Stimulated activated CD4-positive, alpha-beta T cell treated with anti-CD3 and anti-CD28 coated beads, Interleukin-15, amount 100 ng/mL, for 48 hours (primary cell): ENCODE measurements around the gene FLG2.

ENCODE experiments used
- DNase-seq, 2 donors: peaks; one replicate each; pipeline ENCODE4 v3.0.0-alpha.2; 2020; ENCODE audit warnings: low read depth in 2 of 2

Gene FLG2

DNA sequence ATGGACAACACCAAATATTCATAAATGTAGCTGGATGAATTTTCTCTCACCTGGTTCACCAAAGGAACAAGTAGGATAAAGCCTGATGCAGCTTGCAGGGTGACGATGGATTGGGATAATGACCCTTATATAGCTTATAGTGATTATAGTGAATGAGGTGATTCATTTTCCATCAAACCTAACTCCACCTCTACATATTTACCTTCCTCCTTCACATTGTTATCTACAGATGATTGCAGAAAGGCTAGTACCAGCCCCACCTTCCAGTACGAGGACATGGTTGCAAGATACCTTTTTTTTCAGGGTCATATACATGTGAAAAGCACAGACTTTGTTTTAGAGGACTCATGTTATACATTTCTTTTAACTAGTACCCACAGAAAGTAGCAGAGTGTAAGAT, at the start of gene FLG2:
Gene FLG2 (minus strand): TSS at position 101 of the 400 bp plus-strand sequence. CDS start 1,122 bp downstream, outside the sequence.
- DNase-seq: no peak

DNA sequence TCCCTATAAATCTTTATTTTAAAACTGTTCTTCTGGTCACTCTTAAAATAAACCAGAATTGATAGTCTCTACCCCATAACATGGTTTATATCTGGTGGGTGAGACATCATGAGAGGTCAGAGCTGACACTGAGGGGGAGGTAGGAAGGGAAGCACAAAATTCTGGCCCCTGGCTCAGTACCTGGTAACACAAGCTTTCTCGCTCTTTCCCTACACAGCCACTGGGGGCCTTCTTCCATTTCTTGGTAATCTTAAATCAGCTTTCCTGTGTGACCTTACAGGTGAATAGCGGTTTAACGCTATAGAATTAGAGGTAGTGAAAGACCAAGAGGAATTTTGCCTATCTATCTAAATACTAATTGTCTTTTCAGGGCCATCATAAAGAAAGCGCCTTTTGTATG, 48.9 kb upstream of the FLG2 start:
- no peak for DNase-seq

DNA sequence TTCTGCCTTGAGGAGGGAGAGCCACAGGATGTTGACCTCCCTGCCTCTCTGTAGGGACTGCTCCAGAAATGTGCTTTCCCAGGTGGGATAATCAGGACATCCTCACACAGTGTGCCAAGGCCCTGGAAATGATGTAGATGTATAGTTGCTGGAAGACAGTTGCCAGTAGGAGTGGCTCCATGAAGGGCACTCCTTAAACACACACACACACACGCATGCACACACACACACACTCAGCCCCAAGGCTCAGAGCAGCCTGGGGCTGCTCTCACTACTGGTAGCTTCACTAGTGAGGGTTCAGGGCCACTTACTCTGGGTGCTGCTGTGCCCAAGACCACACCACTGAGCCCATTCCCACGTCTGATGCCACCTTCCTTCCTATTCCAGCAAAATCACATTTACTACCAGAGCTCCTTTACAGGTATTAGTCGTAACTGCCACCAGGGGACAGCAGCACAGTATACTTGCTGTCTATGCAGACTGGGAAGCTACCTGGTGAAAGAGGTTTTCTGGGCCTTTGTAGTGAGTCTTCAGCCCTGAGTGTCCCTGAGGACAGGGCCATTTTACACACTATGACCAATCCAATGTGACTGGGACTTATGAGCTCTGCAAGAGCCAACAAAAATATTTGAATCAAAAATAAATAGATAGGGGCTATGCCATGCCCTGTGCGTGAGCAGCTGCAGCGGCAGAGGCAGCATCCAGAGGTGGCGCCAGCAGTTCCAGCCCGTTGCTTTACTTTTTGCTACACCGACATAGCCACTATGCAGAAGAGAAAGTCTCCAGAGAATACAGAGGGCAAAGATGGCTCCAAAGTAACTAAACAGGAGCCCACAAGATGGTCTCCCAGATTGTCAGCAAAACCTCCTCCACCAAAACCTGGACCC, 39.2 kb upstream of the FLG2 start:
- no peak for DNase-seq

DNA sequence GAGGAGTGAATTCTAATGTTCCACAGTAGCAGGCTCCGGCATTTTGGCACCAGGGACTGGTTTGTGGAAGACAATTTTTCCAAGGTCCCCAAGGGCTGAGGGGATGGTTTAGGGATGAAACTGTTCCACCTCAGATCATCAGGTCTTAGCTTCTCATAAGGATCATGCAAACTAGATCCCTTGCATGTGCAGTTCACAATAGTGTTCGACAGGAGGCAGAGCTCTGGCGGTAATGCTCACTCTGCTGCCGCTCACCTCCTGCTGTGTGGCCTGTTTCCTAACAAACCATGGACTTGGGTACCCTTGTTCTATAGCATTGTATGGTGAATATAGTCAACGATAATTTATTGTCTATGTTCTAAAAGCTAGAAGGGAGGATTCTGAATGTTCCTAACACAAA, 37.7 kb upstream of the FLG2 start:
- DNase-seq: no peak

DNA sequence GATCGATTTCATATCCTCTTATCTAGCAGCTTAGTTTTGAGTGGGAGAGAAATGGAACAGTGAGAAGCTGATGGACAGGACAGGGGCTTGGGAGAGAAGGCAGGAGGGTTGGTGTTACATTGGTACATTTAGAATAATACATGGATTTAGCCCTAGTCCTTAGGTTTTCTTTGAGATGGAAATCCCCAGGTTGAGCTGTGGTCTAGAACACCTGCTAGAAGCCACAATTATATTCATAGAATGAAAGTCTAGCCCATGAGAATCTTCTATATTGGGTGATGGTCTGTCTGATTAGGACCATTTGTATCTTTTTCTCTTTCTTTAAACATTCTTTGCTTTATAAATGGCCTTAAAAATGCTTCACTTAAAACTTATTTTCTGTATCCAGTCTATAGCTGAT, 34.3 kb upstream of the FLG2 start:
- DNase-seq: no peak

DNA sequence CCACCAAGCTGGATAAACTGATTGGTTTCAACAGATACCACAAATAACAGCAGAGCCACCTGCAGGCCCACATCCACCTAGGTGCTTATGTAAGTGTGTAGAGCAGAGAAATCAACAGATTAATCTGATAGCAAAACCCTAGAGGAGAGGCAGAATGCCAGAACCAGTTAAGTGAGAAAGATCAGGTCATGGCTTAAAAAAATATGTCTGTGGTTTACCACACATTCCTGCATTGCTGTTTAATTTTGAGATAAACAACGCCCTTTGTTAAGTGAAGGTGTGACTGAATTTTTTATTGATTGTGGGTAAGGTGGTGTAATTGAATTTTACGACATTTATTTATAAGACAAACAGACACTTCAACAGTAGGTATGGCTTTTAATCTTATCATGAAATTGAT, 33.1 kb upstream of the FLG2 start:
- no peak for DNase-seq

GRCh38 chr1:152388889-152389288, 29.1 kb upstream of the FLG2 start:
- no peak for DNase-seq

DNA sequence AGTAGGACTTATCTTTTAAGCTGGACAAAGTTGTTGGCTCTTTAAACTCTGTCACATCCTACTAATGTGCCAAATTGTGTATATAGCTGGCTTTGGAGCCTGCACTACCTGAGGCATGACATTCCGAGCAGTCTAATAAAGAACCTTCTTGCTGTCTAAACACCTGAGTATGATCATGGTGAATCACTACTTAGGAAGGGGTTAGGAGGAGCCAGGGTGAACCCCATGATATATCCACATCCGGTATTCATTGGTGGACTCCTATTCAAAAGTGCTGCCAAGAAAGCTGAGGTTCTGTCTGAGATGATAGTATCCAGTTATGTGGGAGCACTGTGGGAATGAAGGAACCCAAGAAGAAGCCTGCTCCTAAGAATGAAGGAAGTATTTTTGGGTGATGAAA, 27.1 kb upstream of the FLG2 start:
- DNase-seq: no peak

- no peak for DNase-seq
Observed at GRCh38 chr1:152380932-152381331, 21.1 kb upstream of the FLG2 start.

GRCh38 chr1:152374451-152374850, 14.6 kb upstream of the FLG2 start:
- DNase-seq: no peak

DNA sequence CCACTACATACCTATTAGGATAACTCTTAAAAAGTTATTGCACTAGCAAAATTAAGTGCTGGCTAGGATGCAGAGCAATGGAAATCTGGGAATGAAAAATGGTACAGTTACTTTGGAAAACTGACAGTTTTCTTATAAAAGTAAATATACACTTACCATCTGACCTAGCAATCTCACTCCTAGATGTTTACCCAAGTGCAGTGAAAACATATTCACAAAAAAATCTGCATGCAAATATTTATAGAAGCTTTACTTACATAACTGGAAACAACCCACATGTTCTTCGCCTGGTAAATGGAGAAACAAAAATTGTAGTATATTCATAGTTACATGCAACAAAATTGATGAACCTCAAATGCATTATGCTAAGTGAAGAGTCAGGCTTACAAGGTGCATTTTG, 12.9 kb upstream of the FLG2 start:
- DNase-seq: no peak

DNA sequence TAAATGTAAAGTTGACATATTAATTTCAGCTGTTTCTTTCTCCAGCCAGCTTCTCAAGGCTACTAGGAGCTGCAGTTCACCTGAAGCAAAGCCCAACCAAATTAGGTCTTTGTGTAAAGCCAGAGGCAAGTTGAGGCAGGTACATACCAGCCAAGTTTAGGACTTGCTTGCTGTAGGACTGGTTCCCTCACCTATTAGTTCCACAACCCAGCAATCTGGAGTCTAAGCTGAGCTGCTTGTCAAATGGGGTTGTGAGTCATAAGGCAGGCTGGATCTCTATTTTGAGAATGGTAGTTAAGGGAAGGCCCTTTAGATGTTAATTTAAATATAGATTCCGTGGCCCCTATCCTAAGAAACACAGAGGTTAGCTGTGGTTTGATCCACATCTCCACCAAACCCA, 7.6 kb upstream of the FLG2 start:
- DNase-seq: no peak

- DNase-seq: no peak
Observed at GRCh38 chr1:152356736-152357135, 3.1 kb downstream of the FLG2 start.

- DNase-seq: no peak
Observed at GRCh38 chr1:152349611-152350010, 10.2 kb downstream of the FLG2 start.

DNA sequence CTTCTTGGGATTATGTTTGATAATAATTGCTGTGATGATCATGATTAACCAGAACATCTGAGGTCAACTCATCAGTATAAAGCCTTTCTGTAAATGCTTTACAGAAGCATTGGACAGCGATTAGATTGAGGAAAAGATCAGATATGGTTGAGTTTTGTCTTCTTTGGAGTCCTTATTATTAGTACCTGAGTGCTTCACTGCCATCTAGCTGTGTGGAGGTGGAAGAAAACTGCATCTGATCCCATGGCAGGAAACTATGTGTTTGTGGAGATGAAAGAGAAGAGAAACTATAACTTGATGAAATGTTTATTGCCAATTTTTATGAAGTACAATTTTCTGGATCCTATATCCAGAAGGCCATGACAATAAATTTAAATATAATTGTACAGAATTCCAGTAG, 11.4 kb downstream of the FLG2 start:
- DNase-seq: no peak

DNA sequence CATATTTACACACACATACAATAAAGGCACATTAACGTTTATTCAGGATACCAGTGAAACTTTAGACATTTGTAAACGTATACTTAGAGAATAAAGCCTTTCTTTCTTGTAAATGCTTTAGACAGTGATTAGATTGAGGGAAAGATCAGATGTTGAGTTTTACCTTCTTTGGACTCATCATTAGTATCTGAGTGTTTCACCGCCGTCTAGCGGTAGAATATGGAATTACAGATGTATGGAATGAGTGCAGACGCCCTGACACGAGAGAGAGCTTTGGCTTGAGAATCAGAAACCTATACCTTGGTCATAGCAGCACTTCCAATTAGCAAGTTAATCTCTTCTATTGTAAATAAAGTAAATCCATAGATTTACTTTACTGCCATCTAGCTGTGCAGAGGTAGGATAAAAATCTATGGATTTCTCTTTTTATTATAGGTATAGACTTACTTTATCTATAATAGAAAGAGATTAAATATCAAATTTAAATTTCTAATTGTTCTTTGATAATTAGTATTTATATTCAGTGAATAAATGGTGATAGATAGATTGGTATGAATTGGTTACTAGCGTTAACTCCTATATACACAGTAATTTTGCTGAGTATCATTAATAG, 12.6 kb downstream of the FLG2 start:
- DNase-seq: peak in 1 of 2 donors; percentile 44

DNA sequence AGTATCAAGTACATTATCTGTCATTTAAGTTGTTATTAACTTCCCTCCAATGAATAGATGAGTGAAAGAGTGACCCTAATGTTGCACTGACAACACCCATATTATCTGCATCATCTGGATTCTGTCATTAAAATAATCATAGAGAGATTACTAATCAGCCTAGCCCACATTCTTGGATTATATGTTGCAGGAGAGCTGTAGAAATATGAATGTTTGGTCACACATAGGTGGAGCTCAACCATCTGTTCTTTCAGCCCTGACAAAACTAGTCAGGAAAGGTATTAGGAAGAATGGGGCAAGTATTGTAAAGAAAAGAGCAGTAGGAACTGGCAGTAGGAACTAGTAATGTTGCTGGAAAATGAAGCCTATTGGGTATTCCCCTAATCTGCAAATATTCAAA, 15.4 kb downstream of the FLG2 start:
- DNase-seq: no peak

DNA sequence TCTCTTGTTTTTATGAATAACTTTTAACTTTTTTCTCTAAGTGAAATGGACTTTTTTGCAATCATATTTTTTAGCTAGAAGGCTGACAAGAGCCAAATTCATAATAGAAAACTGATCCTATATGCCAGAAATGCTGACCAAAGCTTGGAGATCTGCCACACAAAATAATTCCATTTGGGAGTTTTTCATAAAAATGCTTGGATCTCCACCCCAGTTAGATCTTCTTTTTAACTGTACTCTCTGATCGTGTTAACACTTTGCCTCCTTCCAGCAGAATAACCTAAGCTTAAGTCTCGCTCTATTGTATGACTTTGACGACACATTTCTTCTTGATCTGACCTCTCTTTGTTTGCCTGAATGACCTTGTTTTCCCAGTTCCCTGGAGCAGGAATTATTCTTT, 16.8 kb downstream of the FLG2 start:
- DNase-seq: no peak

- no peak for DNase-seq
Observed at GRCh38 chr1:152335399-152335798, 24.4 kb downstream of the FLG2 start.

DNA sequence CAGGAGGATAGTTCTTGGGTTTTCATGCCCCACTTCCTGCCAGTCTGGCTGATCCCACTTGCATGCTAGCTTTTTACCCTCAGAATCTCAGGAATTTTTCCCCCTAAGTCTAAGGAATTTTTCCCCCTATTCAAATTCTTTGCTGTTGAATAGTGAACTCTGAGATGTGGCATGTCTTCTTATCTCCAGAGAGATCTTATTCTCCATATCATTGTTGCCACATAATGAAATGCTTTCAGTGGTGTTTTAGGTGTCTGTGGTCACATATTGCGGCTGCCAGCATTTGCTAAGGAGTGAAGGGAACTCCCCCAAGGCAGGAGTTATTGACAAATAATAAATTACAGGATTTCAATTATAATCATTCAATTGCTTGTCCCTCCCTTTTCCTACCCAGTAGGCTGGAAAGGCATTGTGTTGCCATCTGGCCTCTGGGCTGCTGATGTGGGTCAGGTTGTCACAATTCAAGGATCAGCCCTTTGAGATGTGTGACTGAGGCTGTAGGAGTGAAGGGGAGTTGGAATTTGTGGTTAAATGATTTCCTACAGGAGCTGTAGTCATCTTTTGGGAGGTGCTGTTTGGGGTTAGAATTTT, 30.9 kb downstream of the FLG2 start:
- no peak for DNase-seq

GRCh38 chr1:152325111-152325510, 34.7 kb downstream of the FLG2 start, which contains the start of gene FLG:
TSS of gene FLG (minus strand) at chr1:152325239. CDS start at chr1:152315456, 9,783 bp downstream.
- no peak for DNase-seq

DNA sequence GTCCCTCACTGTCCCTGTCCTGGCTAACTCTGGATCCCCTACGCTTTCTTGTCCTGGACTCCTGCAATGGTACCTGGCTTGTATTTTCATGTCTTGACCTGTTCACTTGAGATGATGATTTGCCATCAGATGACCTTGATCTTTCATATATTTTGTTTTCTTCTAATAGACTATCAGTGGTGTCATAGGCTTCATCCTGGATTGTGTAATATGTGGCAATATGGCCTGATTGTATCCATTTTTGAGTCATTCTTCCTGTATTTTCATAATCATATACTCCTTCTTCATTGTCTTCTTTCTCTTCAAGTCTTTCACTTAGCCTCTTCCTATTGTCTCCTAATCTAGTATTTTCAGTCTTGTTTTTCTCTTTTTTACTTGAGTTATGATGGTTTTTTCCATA, 45.8 kb downstream of the FLG2 start:
- DNase-seq: no peak

DNA sequence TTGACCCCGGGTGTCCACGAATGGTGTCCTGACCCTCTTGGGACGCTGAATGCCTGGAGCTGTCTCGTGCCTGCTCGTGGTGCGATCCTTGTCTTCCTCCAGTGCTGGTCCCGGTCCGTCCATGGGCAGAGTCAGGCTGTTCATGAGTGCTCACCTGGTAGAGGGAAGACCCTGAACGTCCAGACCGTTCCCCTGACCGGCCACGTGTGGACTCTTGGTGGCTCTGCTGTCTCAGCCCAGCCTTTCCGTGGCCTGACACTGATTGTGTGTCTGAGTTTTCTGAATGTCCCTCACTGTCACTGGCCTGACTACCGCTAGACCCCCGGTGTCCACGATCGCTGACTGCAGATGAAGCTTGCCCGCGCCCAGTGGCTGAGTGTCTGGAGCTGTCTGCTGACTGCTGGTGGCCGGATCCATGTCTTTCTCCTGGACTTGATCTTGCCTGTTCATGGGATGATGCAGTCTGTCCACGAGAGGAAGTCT, 46.4 kb downstream of the FLG2 start:
- no peak for DNase-seq
